CD1c-positive myeloid dendritic cell (primary cell): ENCODE measurements around the gene RETREG1.
A peak's percentile ranks its signal among the peaks of the same experiment; 100 is the strongest.
"Not testable (repeated sequence)": the region's sequence is repeated elsewhere in the genome, so short reads cannot be mapped to it uniquely, and the experiment has no call there.

Experiments used
- DNase-seq: peaks from one replicate; pipeline ENCODE4 v3.0.0-alpha.2; 2016; ENCODE audit errors: extremely low spot score

RETREG1 gene

DNA sequence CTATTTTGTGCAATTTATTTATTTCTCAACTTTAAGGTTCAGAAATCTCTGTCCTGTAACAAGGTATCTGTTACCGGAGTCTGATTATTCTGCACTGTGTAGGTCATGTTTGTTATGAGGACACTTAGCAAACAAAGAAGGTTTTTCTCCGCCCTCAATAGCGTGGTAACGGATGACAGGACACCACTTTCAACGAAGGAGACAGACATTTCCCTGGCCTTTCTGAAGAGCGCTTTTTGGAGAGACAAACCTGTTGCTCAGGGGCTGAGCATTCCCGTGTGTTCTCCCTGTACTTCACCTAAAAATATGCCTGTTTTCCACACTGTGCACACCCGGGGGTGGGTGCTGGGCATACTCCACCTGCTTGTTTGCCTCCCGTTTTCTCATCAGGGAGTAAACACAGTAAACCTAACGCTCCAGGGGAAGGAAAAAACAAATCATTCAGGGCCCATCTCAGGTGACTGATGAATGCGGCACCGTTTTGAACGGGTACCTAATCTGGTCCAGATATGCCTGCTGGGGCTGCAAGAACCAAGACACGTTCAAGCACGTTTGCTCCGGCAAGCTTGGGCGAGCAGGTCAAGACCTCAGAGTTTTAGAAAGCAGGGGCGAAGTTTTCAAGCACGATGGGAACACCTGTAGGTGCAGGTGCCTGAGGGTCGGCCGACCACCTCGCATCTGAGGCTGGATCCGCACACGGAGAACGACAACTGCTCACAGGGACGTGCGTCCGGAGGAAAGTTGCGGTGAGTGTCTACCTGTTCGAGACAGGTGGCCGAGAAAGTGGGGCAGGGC is 859 bp downstream of the RETREG1 start:
- no peak for DNase-seq

DNA sequence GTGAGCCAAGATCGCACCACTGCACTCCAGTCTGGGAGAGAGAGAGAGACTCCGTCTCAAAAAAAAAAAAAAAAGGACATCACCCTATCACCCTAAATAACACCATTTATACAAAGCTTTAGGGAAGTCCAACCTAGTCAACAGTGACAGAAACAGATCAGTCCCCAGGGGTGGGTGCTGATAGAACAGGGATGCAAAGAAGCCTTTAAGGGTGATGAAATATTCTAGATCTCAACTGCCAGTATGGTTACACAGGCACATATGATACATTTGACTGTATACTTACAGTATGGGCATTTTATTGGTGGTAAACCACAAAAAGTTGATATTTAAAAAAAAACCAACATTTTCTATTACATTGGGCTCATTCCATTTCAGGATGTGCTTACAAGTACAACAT is 4.8 kb downstream of the RETREG1 start:
- DNase-seq = no peak

DNA sequence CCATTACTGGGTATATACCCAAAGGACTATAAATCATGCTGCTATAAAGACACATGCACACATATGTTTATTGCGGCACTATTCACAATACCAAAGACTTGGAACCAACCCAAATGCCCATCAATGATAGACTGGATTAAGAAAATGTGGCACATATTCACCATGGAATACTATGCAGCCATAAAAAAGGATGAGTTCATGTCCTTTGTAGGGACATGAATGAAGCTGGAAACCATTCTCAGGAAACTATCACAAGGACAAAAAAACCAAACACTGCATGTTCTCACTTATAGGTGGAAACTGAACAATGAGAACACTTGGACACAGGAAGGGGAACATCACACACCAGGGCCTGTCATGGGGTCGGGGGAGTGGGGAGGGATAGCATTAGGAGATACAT is 5.9 kb downstream of the RETREG1 start:
- DNase-seq = not testable (repeated sequence)

DNA sequence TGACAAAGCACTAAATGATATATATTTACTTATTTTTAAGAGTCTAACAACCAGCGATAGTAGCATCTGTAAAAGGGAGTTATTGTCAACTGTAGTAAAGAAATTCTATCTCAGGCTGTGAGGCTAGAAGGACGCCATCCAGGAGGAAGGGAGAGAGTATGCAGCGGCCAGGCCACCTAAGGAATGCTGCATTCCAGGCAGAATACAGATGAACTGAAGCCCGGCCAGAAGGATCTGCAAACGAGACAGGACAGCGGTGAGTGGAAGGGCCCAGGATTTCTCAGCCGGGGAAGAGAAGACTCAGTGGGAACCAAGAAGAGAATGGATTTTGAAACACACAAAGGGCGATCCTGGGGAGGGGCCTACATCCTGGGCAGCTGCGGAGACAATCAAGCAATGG is 7.4 kb downstream of the RETREG1 start:
- no peak for DNase-seq

DNA sequence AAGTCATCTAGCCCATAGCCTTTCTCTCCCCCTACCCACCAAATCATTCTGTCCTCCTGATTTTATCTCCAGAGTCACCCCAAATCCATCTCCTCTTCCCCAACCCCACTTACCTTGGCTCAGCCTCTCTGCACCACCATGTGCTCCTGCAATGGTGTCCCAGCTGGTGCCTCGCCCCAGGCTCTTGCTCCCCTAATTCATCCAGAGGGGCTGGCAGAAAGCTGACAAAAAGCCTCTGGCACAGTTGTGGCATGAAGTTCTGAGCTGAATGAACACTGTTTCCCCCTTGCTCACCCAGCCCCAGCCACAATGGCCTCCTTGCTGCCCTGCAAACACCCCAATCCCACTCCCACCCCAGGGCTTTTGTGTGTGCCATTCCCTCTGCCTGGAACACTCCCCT is 10.2 kb downstream of the RETREG1 start:
- DNase-seq = no peak

DNA sequence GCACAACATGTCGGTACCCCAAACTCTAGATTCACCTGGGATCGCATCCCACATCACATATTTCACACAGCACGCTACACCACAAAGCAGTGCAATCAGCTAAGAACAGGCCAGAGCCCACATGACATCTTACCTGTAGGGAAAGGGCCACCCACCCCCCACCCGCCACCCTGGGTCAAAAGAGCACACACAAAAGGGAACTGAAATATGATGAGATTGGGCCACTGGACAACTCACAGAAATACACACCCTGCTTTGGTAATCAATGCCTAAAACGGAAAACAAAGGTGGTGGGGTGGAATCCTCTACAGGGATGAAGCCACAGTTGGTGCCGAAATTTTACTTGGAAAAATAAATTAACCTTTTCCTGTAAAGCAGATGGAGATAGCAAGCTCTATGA is 13.1 kb downstream of the RETREG1 start:
- no peak for DNase-seq

DNA sequence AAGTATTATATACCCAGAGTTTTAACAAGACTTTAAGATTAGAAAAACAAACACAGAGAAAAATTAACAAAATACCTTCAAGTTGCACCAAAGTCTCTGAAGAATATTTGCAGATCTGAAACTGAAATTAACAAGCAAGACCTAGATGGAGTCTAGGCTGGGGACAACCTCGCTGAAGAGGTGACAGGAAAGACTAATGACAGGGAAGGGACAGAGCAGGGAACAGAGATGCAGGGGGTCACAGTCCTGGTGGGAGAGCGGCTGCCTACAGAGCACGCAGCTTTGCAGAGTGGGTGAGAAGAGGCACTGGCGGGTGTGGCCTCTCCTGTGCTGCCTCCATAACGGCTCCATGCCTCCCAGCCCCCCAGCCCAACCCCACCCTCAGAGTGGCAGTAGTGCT is 13.5 kb downstream of the RETREG1 start:
- DNase-seq = no peak

DNA sequence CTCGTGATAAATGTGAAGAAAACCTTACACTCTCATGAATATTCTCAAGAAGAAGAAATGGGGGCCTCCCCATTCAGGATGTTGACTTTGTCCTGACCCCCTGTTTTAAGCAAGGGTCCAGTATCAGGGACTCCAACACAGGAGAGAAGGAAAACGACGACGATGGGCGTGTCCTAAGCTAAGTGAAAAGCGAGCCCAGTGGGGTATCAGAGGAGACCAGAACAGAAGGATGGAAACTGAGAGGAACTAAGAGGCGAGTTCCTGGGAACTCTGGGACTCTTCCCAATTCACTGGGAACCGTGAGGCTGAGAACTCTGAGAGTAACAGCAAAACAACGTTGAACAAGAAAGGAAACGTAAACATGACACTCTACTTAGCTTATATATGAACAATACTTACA is 14.6 kb downstream of the RETREG1 start:
- no peak for DNase-seq

DNA sequence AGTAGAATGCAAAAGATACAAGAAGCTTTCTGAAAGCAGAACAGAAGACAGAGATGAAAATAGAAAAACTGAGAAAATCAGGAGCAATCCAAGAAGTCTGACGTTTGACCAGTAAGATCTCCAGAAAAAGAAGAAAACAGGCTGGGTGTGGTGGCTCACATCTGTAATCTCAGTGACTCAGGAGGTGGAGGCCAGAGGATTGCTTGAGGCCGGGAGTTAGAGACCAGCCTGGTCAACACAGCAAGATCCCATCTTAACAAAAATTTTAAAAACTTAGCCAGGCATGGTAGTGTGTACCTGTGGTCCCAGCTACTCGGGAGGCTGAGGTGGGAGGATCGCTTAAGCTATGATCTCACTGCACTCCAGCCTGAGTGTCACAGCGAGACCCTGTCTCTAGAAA is 15.9 kb downstream of the RETREG1 start:
- no peak for DNase-seq

DNA sequence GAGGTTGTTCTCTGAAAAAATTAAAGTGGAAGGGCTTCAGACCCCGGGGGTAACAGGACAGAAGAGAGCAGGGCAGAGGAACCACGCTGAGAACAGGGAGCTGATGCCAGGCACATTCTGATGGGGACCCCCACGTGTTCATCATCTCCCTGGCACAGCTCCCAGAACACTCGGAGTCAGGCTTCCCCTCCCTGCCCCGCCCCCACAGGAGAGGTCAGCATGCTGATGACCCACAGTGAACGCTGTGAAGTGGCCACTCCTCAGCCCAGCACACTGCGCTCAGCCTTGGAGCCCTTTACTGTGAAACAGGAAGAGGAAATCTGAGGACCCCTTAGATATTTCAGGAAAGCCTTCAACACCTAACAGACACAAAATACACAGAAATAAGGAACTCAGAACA is 16.4 kb downstream of the RETREG1 start:
- DNase-seq = peak; percentile 32

DNA sequence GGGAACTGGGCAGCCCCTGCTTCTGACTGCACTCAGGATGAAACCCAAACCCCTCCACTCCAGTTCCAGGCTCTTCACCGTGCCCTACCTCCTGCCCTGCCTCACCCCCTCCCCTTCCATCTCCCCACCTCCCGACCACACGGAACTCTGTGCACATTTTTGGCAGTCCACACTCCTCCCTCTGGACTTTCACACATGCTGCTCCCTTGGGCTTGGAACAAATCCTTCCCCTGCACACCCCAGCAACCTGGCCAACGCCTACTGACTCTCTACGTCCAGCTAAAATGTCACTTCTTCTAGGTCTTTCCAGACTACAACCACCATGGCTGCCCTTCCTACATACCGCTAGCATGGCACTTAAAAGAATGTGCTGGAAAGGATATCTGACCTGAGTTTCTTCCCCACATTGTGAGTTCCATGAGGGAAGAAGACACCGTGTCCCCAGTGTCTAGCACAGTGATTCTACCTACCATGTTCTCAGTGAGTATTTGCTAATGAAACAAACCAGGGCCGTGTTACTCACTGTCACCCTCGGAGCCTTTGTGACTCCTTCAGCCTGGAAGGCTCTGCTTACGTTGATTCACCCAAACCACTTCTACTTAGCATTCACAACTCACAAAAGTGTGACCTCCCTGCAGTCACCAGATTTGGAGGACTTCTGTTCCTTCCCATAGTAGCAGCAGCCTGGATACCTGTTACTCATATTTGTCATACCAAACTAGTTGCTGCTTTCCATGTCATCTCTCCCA is 18.7 kb downstream of the RETREG1 start:
- no peak for DNase-seq

DNA sequence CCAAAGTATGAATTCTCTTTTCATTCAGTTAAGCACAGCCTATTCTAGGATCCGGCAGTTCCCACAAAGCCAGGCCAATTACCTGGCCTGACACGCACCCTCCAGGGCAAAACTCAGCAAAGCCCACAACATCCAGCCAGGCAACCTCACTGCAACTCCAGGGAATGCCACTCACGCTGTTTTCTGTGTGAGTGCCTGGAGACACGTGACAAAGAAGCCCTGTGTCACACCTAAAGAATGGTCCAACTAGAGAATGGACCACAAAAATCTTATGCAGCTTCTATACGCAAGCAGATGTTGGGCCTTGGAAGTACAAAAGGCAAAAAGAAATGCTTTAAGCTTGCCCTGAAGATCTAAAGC is 20.2 kb downstream of the RETREG1 start:
- no peak for DNase-seq

DNA sequence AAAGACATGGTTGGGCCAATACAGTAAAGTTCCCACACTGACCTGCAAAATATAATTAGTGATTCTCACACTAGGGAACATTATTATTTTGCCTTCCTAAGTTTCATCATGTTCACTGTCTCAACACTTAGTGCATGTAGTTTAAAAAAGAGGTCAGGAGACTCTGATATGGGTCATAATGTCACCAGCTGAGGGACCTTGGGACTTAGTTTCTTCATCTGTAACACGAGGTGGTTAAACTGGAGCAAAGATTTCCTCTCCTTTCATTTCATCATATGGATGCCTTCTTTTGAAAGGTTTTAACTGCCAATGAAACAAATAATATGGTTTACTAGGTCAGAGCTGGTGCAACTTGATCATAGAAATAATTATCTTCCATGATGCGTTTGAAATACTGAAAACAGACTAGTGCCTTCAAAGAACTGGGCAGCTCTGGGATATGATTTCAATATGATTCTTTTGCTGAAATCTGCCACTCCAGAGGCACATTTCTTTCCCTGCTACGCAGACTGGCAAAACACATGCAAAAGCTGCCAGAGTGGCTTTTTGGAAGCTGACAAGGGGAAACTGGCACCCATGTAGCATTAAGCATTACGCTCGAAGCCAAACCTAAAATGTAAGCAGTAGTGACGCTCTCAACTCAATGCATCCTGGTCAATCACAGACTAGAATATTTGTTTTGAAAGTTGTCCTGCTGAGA is 20.8 kb downstream of the RETREG1 start:
- no peak for DNase-seq

DNA sequence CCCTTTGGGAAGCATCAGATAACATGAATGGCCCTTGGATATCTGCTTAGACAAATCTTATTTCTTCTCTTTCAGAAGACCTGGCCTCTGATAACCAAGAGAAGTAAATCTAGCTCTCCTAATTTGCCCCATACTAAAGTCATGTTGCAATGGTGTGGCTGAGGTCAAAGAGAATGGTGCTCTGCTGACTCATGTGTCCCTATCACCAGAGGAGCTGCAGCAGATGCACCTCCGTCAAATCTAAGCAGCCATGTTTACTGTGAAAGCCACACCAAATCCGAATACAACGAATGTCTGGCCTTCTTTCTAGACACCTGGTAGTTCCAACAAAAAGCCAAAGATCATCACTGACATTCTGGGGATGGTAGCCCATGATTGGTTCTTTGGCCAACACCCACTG is 23.2 kb downstream of the RETREG1 start:
- DNase-seq = no peak

DNA sequence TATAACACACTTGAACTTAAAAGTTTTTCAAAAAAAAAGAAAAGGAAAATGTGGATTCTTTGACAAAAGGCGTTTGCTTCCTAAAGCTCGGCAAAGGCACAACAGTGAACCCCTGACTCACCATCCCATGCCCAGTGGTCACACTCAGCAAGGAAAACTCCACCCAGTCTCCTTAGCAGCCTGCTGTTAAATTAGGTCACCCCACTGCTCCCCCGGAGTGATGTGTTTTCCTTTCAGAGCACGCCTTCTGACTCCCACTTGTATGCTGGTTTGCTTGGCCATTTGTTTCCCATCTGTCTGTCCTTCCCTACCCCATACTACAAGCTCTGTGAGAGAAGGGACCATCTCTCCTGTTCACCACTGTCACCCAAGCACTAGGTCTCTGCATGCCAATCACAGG is 23.8 kb downstream of the RETREG1 start:
- DNase-seq = no peak

DNA sequence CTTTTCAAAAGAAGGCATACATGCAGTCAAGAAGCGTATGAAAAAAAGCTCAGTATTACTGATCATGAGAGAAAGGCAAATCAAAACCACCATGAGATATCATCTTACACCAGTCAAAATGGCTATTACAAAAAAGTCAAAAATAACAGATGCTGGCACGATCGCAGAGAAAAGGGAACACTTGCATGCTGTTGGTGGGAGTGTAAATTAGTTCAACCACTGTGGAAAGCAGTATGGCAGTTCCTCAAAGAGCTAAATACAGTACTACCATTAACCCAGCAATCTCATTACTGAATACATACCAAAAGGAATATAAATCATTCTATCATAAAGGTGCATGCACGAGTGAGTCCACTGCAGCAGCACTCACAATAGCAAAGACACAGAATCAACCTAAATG is 24.5 kb downstream of the RETREG1 start:
- no peak for DNase-seq

DNA sequence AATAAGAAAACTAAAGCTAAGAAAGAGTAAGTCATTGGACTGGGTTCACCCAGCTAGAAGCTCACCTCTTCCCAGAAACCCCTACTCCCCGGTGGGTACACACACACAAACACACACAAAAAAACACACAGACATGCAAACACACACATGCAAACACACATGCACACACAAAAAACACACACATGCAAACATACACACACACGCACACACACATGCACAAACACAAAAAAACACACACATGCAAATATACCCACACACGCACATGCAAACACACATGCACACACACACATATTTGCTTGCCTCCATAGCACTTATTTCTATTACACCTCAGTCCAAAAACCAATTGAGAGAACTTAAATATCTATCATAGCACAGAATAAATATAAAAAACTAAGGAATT is 26.1 kb downstream of the RETREG1 start:
- no peak for DNase-seq

DNA sequence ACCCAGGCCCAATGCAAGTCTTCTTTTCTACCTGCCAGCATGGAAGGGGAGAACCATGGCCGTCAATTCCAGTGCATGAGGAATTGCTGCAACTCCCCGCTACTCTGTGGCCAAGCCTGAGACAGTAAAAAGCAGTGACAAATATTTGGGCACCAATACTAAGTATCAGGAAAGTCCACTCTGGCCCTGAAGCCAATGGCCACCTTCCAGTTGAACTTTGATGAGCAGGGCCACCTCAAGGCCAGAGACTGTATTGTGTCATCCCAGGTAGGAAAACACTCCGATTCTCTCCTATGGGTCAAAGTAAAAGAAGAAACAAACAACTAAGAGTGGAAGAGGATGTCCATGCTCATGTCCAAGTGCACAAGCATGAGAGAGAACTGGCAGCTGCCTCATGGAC is 27.1 kb downstream of the RETREG1 start:
- DNase-seq = no peak

DNA sequence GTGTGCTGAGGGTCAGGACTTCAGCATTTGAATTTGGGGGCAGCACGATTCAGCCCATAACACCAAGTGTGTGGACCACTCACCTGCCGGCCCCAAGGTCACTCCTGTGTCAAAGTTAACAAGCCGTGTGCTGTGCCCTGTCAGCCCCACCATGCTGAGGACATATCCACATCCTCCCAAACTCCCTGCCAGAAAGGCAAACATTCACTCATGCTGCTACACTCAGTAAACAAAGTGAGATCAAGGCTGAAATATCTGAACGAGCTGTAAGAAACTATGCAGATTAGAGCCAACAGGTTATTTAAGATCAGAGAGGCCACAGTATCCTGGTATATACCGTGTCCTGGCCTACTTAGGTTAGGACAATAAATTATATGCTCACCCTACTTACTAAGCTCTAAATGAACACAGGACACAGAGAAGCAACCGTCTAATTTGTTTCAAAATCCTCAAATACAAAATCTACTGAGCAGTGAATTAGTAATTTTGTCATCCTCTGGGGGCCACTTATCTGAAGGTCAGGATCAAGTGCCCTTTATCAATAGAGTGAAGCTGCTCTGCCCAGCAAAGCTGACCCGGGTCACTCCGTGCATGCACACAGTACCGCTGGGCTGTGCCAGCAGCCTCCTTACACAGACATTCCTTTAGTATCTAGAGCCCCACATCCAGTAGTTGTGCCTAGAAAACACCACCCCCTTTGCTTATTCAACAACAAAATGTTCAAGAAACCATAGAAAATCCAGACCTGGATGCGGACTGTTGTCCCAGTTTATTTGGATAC is 28.2 kb downstream of the RETREG1 start:
- no peak for DNase-seq

DNA sequence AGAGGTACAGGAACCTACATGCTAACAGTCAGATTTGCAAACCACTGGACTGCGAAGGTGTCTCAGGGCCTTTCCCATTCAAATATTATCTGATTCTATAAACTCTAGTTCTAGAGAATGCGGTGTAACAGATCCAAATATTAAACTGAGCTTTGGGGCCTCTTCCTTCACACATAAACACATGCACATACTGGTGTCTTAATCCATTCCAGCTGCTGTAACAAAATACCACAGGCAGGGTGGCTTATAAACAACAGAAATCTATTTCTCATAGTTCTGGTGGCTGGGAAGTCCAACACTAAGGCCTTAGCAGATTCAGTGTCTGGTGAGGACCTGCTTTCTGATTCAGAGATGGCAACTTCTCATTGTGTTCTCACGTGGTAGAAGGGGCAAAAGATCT is 30.2 kb downstream of the RETREG1 start:
- DNase-seq = no peak

DNA sequence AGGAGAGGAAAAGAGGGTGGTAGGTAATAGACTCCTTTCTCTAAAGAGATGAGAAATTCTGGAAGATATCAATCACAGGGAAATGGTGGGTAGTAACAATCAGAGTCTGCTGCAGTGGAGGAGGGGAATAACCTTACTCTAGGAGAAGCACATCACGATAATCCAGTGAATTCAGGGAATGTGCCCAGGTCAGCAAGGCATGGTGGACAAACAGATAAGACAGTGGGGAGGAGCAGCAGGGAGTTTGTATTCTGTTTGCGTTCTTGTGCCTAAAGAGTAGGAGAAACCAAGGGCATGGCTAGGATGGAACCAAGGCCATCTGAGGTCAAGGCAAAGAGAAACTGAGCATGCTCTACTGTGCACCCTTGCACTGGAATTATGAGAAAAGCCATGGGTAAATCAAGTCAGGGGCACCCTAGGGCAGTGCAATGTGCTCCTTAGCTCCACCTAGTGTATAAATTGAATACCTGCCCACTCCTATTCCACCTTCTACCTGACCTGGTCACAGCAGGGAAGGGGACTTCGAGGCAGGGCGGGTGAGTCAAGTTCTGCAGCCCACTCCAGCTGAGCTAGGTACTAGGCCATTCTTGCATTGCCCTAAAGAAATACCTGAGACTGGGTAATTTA is 31.6 kb downstream of the RETREG1 start:
- no peak for DNase-seq

DNA sequence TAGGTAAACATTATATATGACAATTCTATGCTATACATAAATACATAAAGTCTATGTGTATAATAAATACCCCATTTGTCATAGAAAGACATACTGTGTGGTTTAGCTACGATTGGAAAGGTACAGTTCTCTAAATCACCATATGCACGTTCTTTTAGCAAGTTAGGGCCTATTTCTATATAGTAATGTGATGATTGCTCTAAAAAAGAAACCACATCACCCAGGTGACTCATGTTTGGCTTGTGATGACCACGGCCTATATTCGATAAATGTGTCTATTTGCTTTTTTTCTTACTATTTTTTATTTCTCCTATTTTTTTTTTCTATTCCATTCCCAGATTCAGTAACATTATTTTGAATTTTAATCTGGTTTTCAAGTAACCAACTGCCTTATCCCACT is 34.7 kb downstream of the RETREG1 start:
- DNase-seq = no peak
